Loucy (cell line): ENCODE results near the gene NBEAL2.
"Not testable (repeated sequence)": the region's sequence is repeated elsewhere in the genome, so short reads cannot be mapped to it uniquely, and the experiment has no call there.

ENCODE experiments used
- H2AFZ ChIP-seq: fragments of 200-600 bp; sonication (generic); 2 replicates; pipeline ENCODE4 v1.6.0; 2016; ENCODE audit warnings: antibody characterized with exemption, mild to moderate bottlenecking, low read length, moderate library complexity
- H3F3A ChIP-seq: fragments of 200-600 bp; 2 replicates; pipeline ENCODE4 v1.6.0; 2016; ENCODE audit warnings: antibody characterized with exemption, low read depth, mild to moderate bottlenecking
- H3K27me3 ChIP-seq: fragments of 200-600 bp; sonication (generic); 2 replicates; pipeline ENCODE4 v1.6.1; 2014; ENCODE audit warnings: low read length, mild to moderate bottlenecking; ENCODE audit not compliant: insufficient read depth, poor library complexity, severe bottlenecking
- H3K36me3 ChIP-seq: fragments of 200-600 bp; sonication (generic); 2 replicates; pipeline ENCODE4 v1.6.1; 2016; ENCODE audit warnings: low read length; ENCODE audit not compliant: insufficient read depth
- H3K4me1 ChIP-seq: fragments of 200-600 bp; sonication (generic); 2 replicates; pipeline ENCODE4 v1.5.1; 2014; ENCODE audit warnings: low read length, mild to moderate bottlenecking; ENCODE audit not compliant: insufficient read depth, poor library complexity, severe bottlenecking
- H3K4me2 ChIP-seq: fragments of 200-600 bp; sonication (generic); 2 replicates; pipeline ENCODE4 v1.6.0; 2014; ENCODE audit warnings: antibody characterized with exemption, low read length, low read depth, mild to moderate bottlenecking; ENCODE audit not compliant: poor library complexity, severe bottlenecking
- H3K4me3 ChIP-seq: fragments of 200-600 bp; sonication (generic); 2 replicates; pipeline ENCODE4 v1.5.1; 2014; ENCODE audit warnings: low read length, mild to moderate bottlenecking, mixed read lengths; ENCODE audit not compliant: poor library complexity, severe bottlenecking
- H3K79me2 ChIP-seq: fragments of 200-600 bp; sonication (generic); 2 replicates; pipeline ENCODE4 v1.6.1; 2014; ENCODE audit warnings: low read length; ENCODE audit not compliant: insufficient read depth
- H3K9ac ChIP-seq: fragments of 200-600 bp; sonication (generic); 2 replicates; pipeline ENCODE4 v1.6.0; 2014; ENCODE audit warnings: mild to moderate bottlenecking, low read depth, low read length, moderate library complexity; ENCODE audit not compliant: poor library complexity, severe bottlenecking
- H3K9me2 ChIP-seq: fragments of 200-600 bp; sonication (generic); replicated peaks from 2 replicates; pipeline ENCODE4 v1.6.1; 2016; ENCODE audit warnings: low read depth, low read length, mixed read lengths
- H3K9me3 ChIP-seq: fragments of 200-600 bp; sonication (generic); 2 replicates; pipeline ENCODE4 v1.6.1; 2014; ENCODE audit warnings: mild to moderate bottlenecking, antibody characterized with exemption, low read length, low read depth; ENCODE audit not compliant: insufficient read depth
- H4K20me1 ChIP-seq: fragments of 200-600 bp; sonication (generic); 2 replicates; pipeline ENCODE4 v1.6.0; 2014; ENCODE audit warnings: antibody characterized with exemption, low read length, mild to moderate bottlenecking; ENCODE audit not compliant: insufficient read depth, poor library complexity, severe bottlenecking
- EZH2phosphoT487 ChIP-seq: fragments of 200-600 bp; IDR thresholded peaks from 2 replicates; pipeline ENCODE4 v1.6.1; 2018; ENCODE audit warnings: antibody characterized with exemption, mild to moderate bottlenecking, moderate library complexity, borderline replicate concordance
- TF ChIP-seq, protein P1 (sequence below): fragments of 200-600 bp; sonication (generic); conservative IDR thresholded peaks from 2 replicates; pipeline ENCODE4 v1.5.1; 2014; ENCODE audit warnings: mild to moderate bottlenecking, antibody characterized with exemption, low read length

NBEAL2 gene

DNA sequence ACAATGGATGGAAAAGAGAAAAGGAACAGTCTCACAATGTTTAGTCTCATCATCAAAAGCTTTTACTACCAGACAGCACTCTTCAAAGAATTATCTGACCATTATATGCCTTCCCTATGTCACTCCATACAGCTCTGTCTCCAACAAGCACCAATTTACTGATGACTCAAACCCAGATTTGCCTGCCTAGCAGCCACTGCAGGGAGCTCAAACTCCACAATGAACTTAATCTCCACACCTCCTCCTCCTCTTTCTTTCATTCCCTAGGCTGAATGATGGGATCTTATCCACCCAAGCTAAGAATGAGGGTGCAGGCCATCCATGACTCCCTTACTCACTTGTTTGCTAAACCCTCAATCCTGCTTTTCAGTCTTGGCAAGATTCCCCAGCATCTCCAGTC, 45.5 kb downstream of the NBEAL2 start:
- no peaks in the 10 kb centered on the region for H3K27me3 ChIP-seq
- no peak overlapping the region for H2AFZ ChIP-seq
- peaks cover 27% of the 10 kb centered on the region for H3K36me3 ChIP-seq
- peaks cover 38% of the 10 kb centered on the region for H3K4me1 ChIP-seq
- no peak overlapping the region for H3K4me2 ChIP-seq
- TF ChIP-seq EZH2phosphoT487 = no peak
- TF ChIP-seq, protein P1, sequence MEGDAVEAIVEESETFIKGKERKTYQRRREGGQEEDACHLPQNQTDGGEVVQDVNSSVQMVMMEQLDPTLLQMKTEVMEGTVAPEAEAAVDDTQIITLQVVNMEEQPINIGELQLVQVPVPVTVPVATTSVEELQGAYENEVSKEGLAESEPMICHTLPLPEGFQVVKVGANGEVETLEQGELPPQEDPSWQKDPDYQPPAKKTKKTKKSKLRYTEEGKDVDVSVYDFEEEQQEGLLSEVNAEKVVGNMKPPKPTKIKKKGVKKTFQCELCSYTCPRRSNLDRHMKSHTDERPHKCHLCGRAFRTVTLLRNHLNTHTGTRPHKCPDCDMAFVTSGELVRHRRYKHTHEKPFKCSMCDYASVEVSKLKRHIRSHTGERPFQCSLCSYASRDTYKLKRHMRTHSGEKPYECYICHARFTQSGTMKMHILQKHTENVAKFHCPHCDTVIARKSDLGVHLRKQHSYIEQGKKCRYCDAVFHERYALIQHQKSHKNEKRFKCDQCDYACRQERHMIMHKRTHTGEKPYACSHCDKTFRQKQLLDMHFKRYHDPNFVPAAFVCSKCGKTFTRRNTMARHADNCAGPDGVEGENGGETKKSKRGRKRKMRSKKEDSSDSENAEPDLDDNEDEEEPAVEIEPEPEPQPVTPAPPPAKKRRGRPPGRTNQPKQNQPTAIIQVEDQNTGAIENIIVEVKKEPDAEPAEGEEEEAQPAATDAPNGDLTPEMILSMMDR = 0 out of 2 replicates have a peak, but pooled peaks have one; percentile 17
- no peaks in the 10 kb centered on the region for H3K9me3 ChIP-seq
- H3K9ac ChIP-seq = no peak overlapping the region
- no peak overlapping the region for H3K4me3 ChIP-seq
- H3F3A ChIP-seq = no peaks in the 10 kb centered on the region
- H3K79me2 ChIP-seq = peaks cover 54% of the 10 kb centered on the region
- H4K20me1 ChIP-seq = no peaks in the 10 kb centered on the region
- no peaks in the 10 kb centered on the region for H3K9me2 ChIP-seq

DNA sequence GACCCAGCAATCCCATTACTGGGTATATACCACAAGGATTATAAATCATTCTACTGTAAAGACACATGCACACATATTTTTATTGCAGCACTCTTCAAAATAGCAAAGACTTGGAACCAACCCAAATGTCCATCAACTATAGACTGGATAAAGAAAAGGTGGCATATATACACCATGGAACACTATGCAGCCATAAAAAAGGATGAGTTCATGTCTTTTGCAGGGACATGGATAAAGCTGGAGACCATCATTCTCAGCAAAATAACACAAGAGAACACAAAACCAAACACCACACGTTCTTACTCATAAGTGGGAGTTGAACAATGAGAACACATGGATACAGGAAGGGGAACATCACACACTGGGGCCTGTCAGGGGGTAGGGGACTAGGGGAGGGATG, 47.0 kb downstream of the NBEAL2 start:
- H3K9ac ChIP-seq, H3F3A ChIP-seq, H3K4me2 ChIP-seq, H2AFZ ChIP-seq, H3K27me3 ChIP-seq, H3K4me3 ChIP-seq, H3K9me3 ChIP-seq, H4K20me1 ChIP-seq, H3K9me2 ChIP-seq: not testable (repeated sequence)
- Histone ChIP-seq H3K4me1 (peaks cover 23% of the 10 kb centered on the region), H3K36me3 (peaks cover 26% of the 10 kb centered on the region), H3K79me2 (peaks cover 39% of the 10 kb centered on the region)

DNA sequence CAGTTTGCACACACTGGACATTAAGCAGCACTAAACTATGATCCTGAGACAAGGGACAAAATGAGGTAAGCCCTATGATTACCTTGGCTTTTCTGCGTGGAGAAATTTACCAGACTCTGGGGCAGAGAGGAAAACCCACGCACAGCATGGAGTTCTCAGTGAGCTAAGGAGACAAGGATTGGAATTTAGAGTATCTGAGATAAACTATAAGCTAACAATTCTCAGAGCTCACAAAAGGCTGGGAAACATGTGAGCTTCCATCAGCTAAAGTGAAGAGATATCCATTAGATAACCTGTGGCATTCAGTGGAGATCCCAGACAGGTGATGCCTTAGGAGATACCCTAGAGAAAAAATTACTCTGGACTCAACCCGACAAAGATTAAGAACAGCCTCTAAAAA, 48.7 kb downstream of the NBEAL2 start:
- Histone ChIP-seq H3K4me1 (peaks cover 9% of the 10 kb centered on the region), H3K9ac (no peak overlapping the region), H3K4me2 (no peak overlapping the region), H3K27me3 (no peaks in the 10 kb centered on the region), H3F3A (no peaks in the 10 kb centered on the region), H3K79me2 (peaks cover 22% of the 10 kb centered on the region), H2AFZ (no peak overlapping the region), H4K20me1 (no peaks in the 10 kb centered on the region), H3K9me3 (no peaks in the 10 kb centered on the region), H3K9me2 (no peaks in the 10 kb centered on the region), H3K36me3 (peaks cover 32% of the 10 kb centered on the region), H3K4me3 (no peak overlapping the region)
- TF ChIP-seq, protein P1 = no peak
- TF ChIP-seq EZH2phosphoT487 = no peak

DNA sequence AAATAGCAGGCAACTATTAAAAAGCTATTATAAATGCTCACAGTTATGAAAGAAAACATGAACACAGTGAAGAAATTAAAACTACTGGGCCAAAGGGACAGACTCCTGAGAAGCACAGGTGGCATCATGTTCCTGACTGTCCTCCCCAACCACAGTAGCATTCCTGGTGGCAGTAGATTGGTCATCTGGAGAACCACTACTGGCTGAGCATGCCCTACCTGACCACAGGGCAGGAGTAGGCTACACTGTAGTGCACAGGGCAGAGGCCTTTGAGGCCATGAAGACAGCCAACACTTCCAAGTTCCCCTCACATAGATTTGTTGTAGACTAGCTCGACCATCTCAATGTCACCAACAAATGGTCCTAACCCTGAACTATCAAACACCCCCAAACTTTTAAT, 49.2 kb downstream of the NBEAL2 start:
- Histone ChIP-seq H3K9me2 (no peaks in the 10 kb centered on the region), H3K79me2 (peaks cover 19% of the 10 kb centered on the region), H3K9ac (no peak overlapping the region), H2AFZ (no peak overlapping the region), H3K4me1 (peaks cover 9% of the 10 kb centered on the region), H3K4me3 (no peak overlapping the region), H3K9me3 (no peaks in the 10 kb centered on the region), H3K4me2 (no peak overlapping the region), H3F3A (no peaks in the 10 kb centered on the region), H4K20me1 (no peaks in the 10 kb centered on the region), H3K27me3 (no peaks in the 10 kb centered on the region), H3K36me3 (peaks cover 35% of the 10 kb centered on the region)
- TF ChIP-seq EZH2phosphoT487 = no peak
- TF ChIP-seq, protein P1 = no peak

DNA sequence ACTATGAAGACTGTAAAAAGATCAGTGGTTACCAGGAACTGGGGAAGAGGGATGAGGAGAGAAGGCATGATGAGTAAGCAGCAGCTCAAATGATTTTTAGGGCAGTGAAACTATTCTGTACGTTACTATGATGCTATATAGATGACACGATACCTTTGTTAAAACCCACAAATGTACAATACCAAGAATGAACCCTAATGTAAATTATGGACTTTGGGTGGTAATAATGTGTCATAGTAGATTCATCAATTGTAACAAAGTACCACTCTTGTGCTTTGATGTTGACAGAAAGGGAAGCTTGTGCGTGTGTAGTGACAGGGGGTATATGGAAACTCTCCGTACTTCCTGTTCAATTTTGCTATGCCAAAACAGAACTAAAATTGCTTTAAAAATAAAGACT, 51.6 kb downstream of the NBEAL2 start:
- H3K4me1 ChIP-seq, H3K9me3 ChIP-seq, H3F3A ChIP-seq, H3K27me3 ChIP-seq, H3K9ac ChIP-seq, H4K20me1 ChIP-seq, H3K4me2 ChIP-seq, H2AFZ ChIP-seq, H3K4me3 ChIP-seq, H3K9me2 ChIP-seq, H3K79me2 ChIP-seq: not testable (repeated sequence)
- H3K36me3 ChIP-seq = peaks cover 57% of the 10 kb centered on the region
